GM18526 (cell line): ENCODE measurements around the gene EFCAB6.

Source experiments
- POLR2A ChIP-seq: IDR thresholded peaks from 3 replicates; pipeline ENCODE4 v1.6.1; 2011; ENCODE audit not compliant: insufficient read length; ENCODE audit errors: extremely low read depth

Gene EFCAB6

GRCh38 chr22:43642319-43643206 lies 169.5 kb downstream of the EFCAB6 start:
- no peak for TF ChIP-seq POLR2A

- no peak for TF ChIP-seq POLR2A
Observed at GRCh38 chr22:43639228-43639948, 172.7 kb downstream of the EFCAB6 start.

- no peak for TF ChIP-seq POLR2A
Observed at GRCh38 chr22:43637275-43638260, 174.5 kb downstream of the EFCAB6 start.

GRCh38 chr22:43636086-43636485 lies 176.0 kb downstream of the EFCAB6 start:
- no peak for TF ChIP-seq POLR2A

- no peak for TF ChIP-seq POLR2A
Observed at GRCh38 chr22:43635101-43635500, 177.0 kb downstream of the EFCAB6 start.

- TF ChIP-seq POLR2A = no peak
Observed at GRCh38 chr22:43634316-43634715, 177.8 kb downstream of the EFCAB6 start.

- TF ChIP-seq POLR2A = no peak
Observed at GRCh38 chr22:43633631-43634285, 178.3 kb downstream of the EFCAB6 start.

GRCh38 chr22:43631846-43632245 lies 180.3 kb downstream of the EFCAB6 start:
- TF ChIP-seq POLR2A = no peak

- TF ChIP-seq POLR2A = no peak
Observed at GRCh38 chr22:43631201-43631600, 180.9 kb downstream of the EFCAB6 start.

GRCh38 chr22:43630451-43630850 lies 181.7 kb downstream of the EFCAB6 start:
- no peak for TF ChIP-seq POLR2A

- TF ChIP-seq POLR2A = no peak
Observed at GRCh38 chr22:43628250-43628649, 183.9 kb downstream of the EFCAB6 start.

- TF ChIP-seq POLR2A = no peak
Observed at GRCh38 chr22:43627485-43628213, 184.5 kb downstream of the EFCAB6 start.

GRCh38 chr22:43625242-43625641 lies 186.9 kb downstream of the EFCAB6 start:
- no peak for TF ChIP-seq POLR2A
